ENCODE results near the gene ZBTB20.
A peak's percentile ranks its signal among the peaks of the same experiment; 100 is the strongest.

Gene ZBTB20

GRCh38 chr3:114756506-114757279 is 390.4 kb downstream of the ZBTB20 start:
- no peak overlapping the region for H3K27ac Mint-ChIP-seq
- H3K4me1 Mint-ChIP-seq, result peaks cover 3% of the 10 kb centered on the region
- H3K27me3 Mint-ChIP-seq, result no peaks in the 10 kb centered on the region
- H3K4me3 Mint-ChIP-seq, result no peak overlapping the region
- no peaks in the 10 kb centered on the region for H3K36me3 Mint-ChIP-seq
- no peaks in the 10 kb centered on the region for H3K9me3 Mint-ChIP-seq

- Mint-ChIP-seq H3K9me3 (no peaks in the 10 kb centered on the region), H3K4me1 (peaks cover 24% of the 10 kb centered on the region), H3K27me3 (no peaks in the 10 kb centered on the region), H3K4me3 (peak overlapping the region; percentile 52), H3K27ac (peak overlapping the region; percentile 41), H3K36me3 (peaks cover 6% of the 10 kb centered on the region)
Measured at GRCh38 chr3:114746502-114746901, 400.6 kb downstream of the ZBTB20 start.

- H3K36me3 Mint-ChIP-seq, result peaks cover 7% of the 10 kb centered on the region
- H3K27me3 Mint-ChIP-seq, result no peaks in the 10 kb centered on the region
- H3K4me1 Mint-ChIP-seq, result peaks cover 24% of the 10 kb centered on the region
- H3K4me3 Mint-ChIP-seq, result no peak overlapping the region
- no peak overlapping the region for H3K27ac Mint-ChIP-seq
- no peaks in the 10 kb centered on the region for H3K9me3 Mint-ChIP-seq
Measured at GRCh38 chr3:114745322-114746240, 401.5 kb downstream of the ZBTB20 start.

- Mint-ChIP-seq H3K36me3 (peaks cover 9% of the 10 kb centered on the region), H3K27ac (no peak overlapping the region), H3K27me3 (no peaks in the 10 kb centered on the region), H3K9me3 (no peaks in the 10 kb centered on the region), H3K4me3 (no peak overlapping the region), H3K4me1 (peaks cover 15% of the 10 kb centered on the region)
Measured at GRCh38 chr3:114743746-114744485, 403.2 kb downstream of the ZBTB20 start.

GRCh38 chr3:114741066-114741465 is 406.0 kb downstream of the ZBTB20 start:
- H3K9me3 Mint-ChIP-seq, result no peaks in the 10 kb centered on the region
- no peak overlapping the region for H3K4me3 Mint-ChIP-seq
- no peak overlapping the region for H3K27ac Mint-ChIP-seq
- H3K27me3 Mint-ChIP-seq, result no peaks in the 10 kb centered on the region
- H3K36me3 Mint-ChIP-seq, result peaks cover 15% of the 10 kb centered on the region
- H3K4me1 Mint-ChIP-seq, result no peaks in the 10 kb centered on the region

GRCh38 chr3:114739627-114740026 is 407.5 kb downstream of the ZBTB20 start:
- Mint-ChIP-seq H3K4me3 (no peak overlapping the region), H3K4me1 (no peaks in the 10 kb centered on the region), H3K27ac (no peak overlapping the region), H3K9me3 (no peaks in the 10 kb centered on the region), H3K27me3 (no peaks in the 10 kb centered on the region), H3K36me3 (peaks cover 15% of the 10 kb centered on the region)

- Mint-ChIP-seq H3K27ac (no peak overlapping the region), H3K9me3 (no peaks in the 10 kb centered on the region), H3K4me3 (no peak overlapping the region), H3K4me1 (no peaks in the 10 kb centered on the region), H3K27me3 (no peaks in the 10 kb centered on the region), H3K36me3 (peaks cover 10% of the 10 kb centered on the region)
Measured at GRCh38 chr3:114732353-114732752, 414.7 kb downstream of the ZBTB20 start.

- Mint-ChIP-seq H3K27ac (no peak overlapping the region), H3K36me3 (peaks cover 6% of the 10 kb centered on the region), H3K9me3 (no peaks in the 10 kb centered on the region), H3K4me3 (no peak overlapping the region), H3K27me3 (no peaks in the 10 kb centered on the region), H3K4me1 (peaks cover 4% of the 10 kb centered on the region)
Measured at GRCh38 chr3:114730397-114730796, 416.7 kb downstream of the ZBTB20 start.

GRCh38 chr3:114727373-114727772 is 419.7 kb downstream of the ZBTB20 start:
- H3K4me1 Mint-ChIP-seq, result peaks cover 14% of the 10 kb centered on the region
- H3K9me3 Mint-ChIP-seq, result no peaks in the 10 kb centered on the region
- no peak overlapping the region for H3K27ac Mint-ChIP-seq
- peaks cover 7% of the 10 kb centered on the region for H3K36me3 Mint-ChIP-seq
- H3K27me3 Mint-ChIP-seq, result no peaks in the 10 kb centered on the region
- H3K4me3 Mint-ChIP-seq, result no peak overlapping the region

- no peaks in the 10 kb centered on the region for H3K27me3 Mint-ChIP-seq
- H3K27ac Mint-ChIP-seq, result no peak overlapping the region
- peaks cover 11% of the 10 kb centered on the region for H3K36me3 Mint-ChIP-seq
- H3K4me3 Mint-ChIP-seq, result no peak overlapping the region
- H3K9me3 Mint-ChIP-seq, result no peaks in the 10 kb centered on the region
- peaks cover 28% of the 10 kb centered on the region for H3K4me1 Mint-ChIP-seq
Measured at GRCh38 chr3:114725966-114726365, 421.1 kb downstream of the ZBTB20 start.

GRCh38 chr3:114722530-114722929 is 424.6 kb downstream of the ZBTB20 start:
- peak overlapping the region; percentile 15 for H3K27ac Mint-ChIP-seq
- H3K4me1 Mint-ChIP-seq, result peaks cover 56% of the 10 kb centered on the region
- H3K4me3 Mint-ChIP-seq, result no peak overlapping the region
- peaks cover 14% of the 10 kb centered on the region for H3K36me3 Mint-ChIP-seq
- H3K9me3 Mint-ChIP-seq, result no peaks in the 10 kb centered on the region
- H3K27me3 Mint-ChIP-seq, result no peaks in the 10 kb centered on the region

GRCh38 chr3:114721864-114722263 is 425.2 kb downstream of the ZBTB20 start:
- H3K27me3 Mint-ChIP-seq, result no peaks in the 10 kb centered on the region
- H3K9me3 Mint-ChIP-seq, result no peaks in the 10 kb centered on the region
- H3K4me3 Mint-ChIP-seq, result no peak overlapping the region
- peaks cover 15% of the 10 kb centered on the region for H3K36me3 Mint-ChIP-seq
- H3K4me1 Mint-ChIP-seq, result peaks cover 61% of the 10 kb centered on the region
- no peak overlapping the region for H3K27ac Mint-ChIP-seq

- no peak overlapping the region for H3K4me3 Mint-ChIP-seq
- peaks cover 61% of the 10 kb centered on the region for H3K4me1 Mint-ChIP-seq
- peaks cover 19% of the 10 kb centered on the region for H3K36me3 Mint-ChIP-seq
- no peaks in the 10 kb centered on the region for H3K27me3 Mint-ChIP-seq
- peak overlapping the region; percentile 64 for H3K27ac Mint-ChIP-seq
- no peaks in the 10 kb centered on the region for H3K9me3 Mint-ChIP-seq
Measured at GRCh38 chr3:114721209-114721608, 425.9 kb downstream of the ZBTB20 start.

- Mint-ChIP-seq H3K27me3 (no peaks in the 10 kb centered on the region), H3K4me1 (peaks cover 59% of the 10 kb centered on the region), H3K4me3 (no peak overlapping the region), H3K27ac (no peak overlapping the region), H3K36me3 (peaks cover 20% of the 10 kb centered on the region), H3K9me3 (no peaks in the 10 kb centered on the region)
Measured at GRCh38 chr3:114718898-114719210, 428.2 kb downstream of the ZBTB20 start.

- Mint-ChIP-seq H3K9me3 (no peaks in the 10 kb centered on the region), H3K4me1 (peaks cover 57% of the 10 kb centered on the region), H3K4me3 (no peak overlapping the region), H3K27ac (no peak overlapping the region), H3K36me3 (peaks cover 20% of the 10 kb centered on the region), H3K27me3 (no peaks in the 10 kb centered on the region)
Measured at GRCh38 chr3:114718071-114718897, 428.8 kb downstream of the ZBTB20 start.
